GM18519 (cell line): ENCODE measurements around the gene WSCD1.

ENCODE experiments used
- ATAC-seq: cut with Tn5 transposase; IDR thresholded peaks from one replicate; pipeline ENCODE4 v1.9.1; 2021; ENCODE audit warnings: mild to moderate bottlenecking, moderate library complexity; ENCODE audit not compliant: unreplicated experiment, low FRiP score

Gene WSCD1

GRCh38 chr17:6057562-6057961, 12.6 kb upstream of the WSCD1 start:
- no peak for ATAC-seq

- no peak for ATAC-seq
Observed at GRCh38 chr17:6059406-6059805, 10.8 kb upstream of the WSCD1 start.

- no peak for ATAC-seq
Observed at GRCh38 chr17:6061290-6061689, 8.9 kb upstream of the WSCD1 start.

- ATAC-seq = no peak
Observed at GRCh38 chr17:6064868-6065267, 5.3 kb upstream of the WSCD1 start.

- ATAC-seq = no peak
Observed at GRCh38 chr17:6065351-6065750, 4.8 kb upstream of the WSCD1 start.

GRCh38 chr17:6066183-6066948, 3.8 kb upstream of the WSCD1 start:
- ATAC-seq = no peak

GRCh38 chr17:6067060-6067459, 3.1 kb upstream of the WSCD1 start:
- no peak for ATAC-seq

GRCh38 chr17:6070430-6070912, 292 bp downstream of the WSCD1 start:
- ATAC-seq = no peak

GRCh38 chr17:6070913-6071511, 833 bp downstream of the WSCD1 start:
- ATAC-seq = no peak

- ATAC-seq = no peak
Observed at GRCh38 chr17:6071528-6072065, 1.4 kb downstream of the WSCD1 start.

- ATAC-seq = no peak
Observed at GRCh38 chr17:6072157-6072556, 2.0 kb downstream of the WSCD1 start.

GRCh38 chr17:6072611-6073010, 2.4 kb downstream of the WSCD1 start:
- no peak for ATAC-seq

- ATAC-seq = no peak
Observed at GRCh38 chr17:6073620-6074019, 3.4 kb downstream of the WSCD1 start.

- no peak for ATAC-seq
Observed at GRCh38 chr17:6075050-6075449, 4.9 kb downstream of the WSCD1 start.

- ATAC-seq = no peak
Observed at GRCh38 chr17:6075845-6076244, 5.7 kb downstream of the WSCD1 start.

GRCh38 chr17:6077752-6078151, 7.6 kb downstream of the WSCD1 start:
- no peak for ATAC-seq

- ATAC-seq = no peak
Observed at GRCh38 chr17:6078458-6078871, 8.3 kb downstream of the WSCD1 start.

- no peak for ATAC-seq
Observed at GRCh38 chr17:6079155-6079888, 9.1 kb downstream of the WSCD1 start.

GRCh38 chr17:6079960-6080359, 9.8 kb downstream of the WSCD1 start:
- ATAC-seq = no peak

GRCh38 chr17:6080711-6081430, 10.7 kb downstream of the WSCD1 start:
- ATAC-seq = no peak

GRCh38 chr17:6082335-6082734, 12.2 kb downstream of the WSCD1 start:
- ATAC-seq = no peak
